HepG2 (cell line): ENCODE results near the gene FMNL1. TPM values are rescaled to one million over a fixed set of nuclear protein-coding genes. Genes with fewer than 3 reads are reported as not detected.

ENCODE experiments used
- DR1 ChIP-seq: sonication (generic); formaldehyde crosslinking; IDR thresholded peaks from 2 replicates; pipeline ENCODE4 v1.8.0; 2021; ENCODE audit warnings: mild to moderate bottlenecking, missing genetic modification reagents, inconsistent platforms
- HHEX ChIP-seq: IDR thresholded peaks from 2 replicates; pipeline ENCODE4 v1.6.1; 2016; ENCODE audit warnings: control low read depth
- NR2F6 ChIP-seq, 2 experiments: IDR thresholded peaks; 2 replicates each; pipeline ENCODE4 v1.6.1; 2016; ENCODE audit warnings: antibody characterized with exemption in 1 of 2, mild to moderate bottlenecking in 1 of 2
- ZNF350 ChIP-seq: sonication (generic); formaldehyde crosslinking; IDR thresholded peaks from 2 replicates; pipeline ENCODE4 v1.4.0; 2020; ENCODE audit warnings: mild to moderate bottlenecking, low read depth, missing genetic modification reagents, borderline replicate concordance
- ZNF775 ChIP-seq: sonication (generic); formaldehyde crosslinking; IDR thresholded peaks from 2 replicates; pipeline ENCODE4 v1.4.0; 2020; ENCODE audit warnings: missing genetic modification reagents, mild to moderate bottlenecking, moderate library complexity, borderline replicate concordance
- ZSCAN29 ChIP-seq: sonication (generic); formaldehyde crosslinking; conservative IDR thresholded peaks from 2 replicates; pipeline ENCODE4 v1.4.0; 2020; ENCODE audit warnings: mild to moderate bottlenecking, missing genetic modification reagents
- polyA plus RNA-seq, 8 experiments: library from polyadenylated mRNA; depleted of rRNA in 3 of 8; stranded (reverse) in 7 of 8; unstranded in 1 of 8; fragments of >200 nt; fragmentation: Illumina TruSeq in 4 of 8; extraction: Trizol in 4 of 8; gene quantifications; 2 replicates each; pipeline versions ENCODE4 v1.2.1 to v1.2.3, GENCODE V29; 2011 to 2016; ENCODE audit warnings: low read depth in 4 of 8, missing spikeins in 1 of 8, mixed read lengths in 1 of 8; ENCODE audit not compliant: insufficient read depth in 1 of 8
- total RNA-seq, 5 experiments: library from RNA; depleted of rRNA; stranded (reverse); fragments of >200 nt; fragmentation: Illumina TruSeq; extraction: Trizol; gene quantifications; 2 replicates each; pipeline ENCODE4 v1.2.3, GENCODE V29; 2016; ENCODE audit warnings: low read depth in 1 of 5
- TF ChIP-seq, protein P1 (sequence below): sonication (generic); formaldehyde crosslinking; IDR thresholded peaks from 2 replicates; pipeline ENCODE4 v1.4.0; 2020; ENCODE audit warnings: mild to moderate bottlenecking, missing genetic modification reagents
- TF ChIP-seq, protein P2 (sequence below): sonication (generic); formaldehyde crosslinking; IDR thresholded peaks from 2 replicates; pipeline ENCODE4 v1.5.0; 2020; ENCODE audit warnings: mild to moderate bottlenecking, missing genetic modification reagents, moderate library complexity
- TF ChIP-seq, protein P3 (sequence below): IDR thresholded peaks from 2 replicates; pipeline ENCODE4 v1.6.1; 2016
- TF ChIP-seq, protein P4 (sequence below): sonication (generic); formaldehyde crosslinking; IDR thresholded peaks from 2 replicates; pipeline ENCODE4 v1.9.0; 2022; ENCODE audit warnings: missing genetic modification reagents, mild to moderate bottlenecking, borderline replicate concordance
- TF ChIP-seq, protein P5 (sequence below): sonication (generic); formaldehyde crosslinking; IDR thresholded peaks from 2 replicates; pipeline ENCODE4 v1.4.0; 2020; ENCODE audit warnings: low read depth, mild to moderate bottlenecking, missing genetic modification reagents

The FMNL1 gene
- total and polyA plus RNA-seq, 2 of the 13 experiments (the other 11 are each of a cell fraction or from before 2014, with no cell fraction given), result 0.53 to 0.70 TPM

DNA sequence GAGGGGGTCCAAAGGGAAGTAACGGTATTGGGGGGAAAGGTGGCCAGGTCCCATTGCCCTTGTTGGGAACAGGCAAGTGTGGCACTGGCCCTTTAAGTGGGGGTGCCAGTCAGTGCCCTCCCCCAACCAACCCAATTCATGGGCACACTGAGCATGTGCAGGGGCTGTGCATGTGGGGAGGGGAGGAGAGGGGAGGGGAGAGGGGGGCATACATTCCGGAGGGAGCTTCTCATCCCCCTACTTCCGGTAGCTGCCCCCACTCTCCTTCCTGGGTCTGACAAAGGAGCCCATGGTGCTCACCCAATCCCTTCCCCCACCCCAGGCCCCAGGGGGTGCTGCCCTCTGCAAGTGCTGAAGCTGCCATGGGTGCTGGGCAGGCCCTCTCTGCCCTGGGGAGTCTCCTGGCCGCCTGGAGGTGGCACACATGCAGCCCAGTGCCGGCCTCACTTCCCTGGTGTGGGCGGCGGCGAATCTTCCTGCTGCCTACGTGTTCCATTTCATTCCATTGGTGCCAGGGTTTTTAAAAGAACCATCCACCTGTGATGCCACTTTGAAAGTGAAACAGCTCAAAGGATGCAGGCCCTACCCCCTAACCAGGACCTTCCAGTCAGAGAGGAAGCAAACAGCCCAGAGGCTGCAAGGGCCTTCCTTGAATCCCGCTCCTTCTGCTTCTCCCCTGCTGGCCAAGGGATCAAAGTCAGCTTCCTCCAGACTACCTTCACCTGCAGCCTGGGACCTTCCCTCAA lies 49.0 kb upstream of the FMNL1 start (continued):
- TF ChIP-seq, protein P1, sequence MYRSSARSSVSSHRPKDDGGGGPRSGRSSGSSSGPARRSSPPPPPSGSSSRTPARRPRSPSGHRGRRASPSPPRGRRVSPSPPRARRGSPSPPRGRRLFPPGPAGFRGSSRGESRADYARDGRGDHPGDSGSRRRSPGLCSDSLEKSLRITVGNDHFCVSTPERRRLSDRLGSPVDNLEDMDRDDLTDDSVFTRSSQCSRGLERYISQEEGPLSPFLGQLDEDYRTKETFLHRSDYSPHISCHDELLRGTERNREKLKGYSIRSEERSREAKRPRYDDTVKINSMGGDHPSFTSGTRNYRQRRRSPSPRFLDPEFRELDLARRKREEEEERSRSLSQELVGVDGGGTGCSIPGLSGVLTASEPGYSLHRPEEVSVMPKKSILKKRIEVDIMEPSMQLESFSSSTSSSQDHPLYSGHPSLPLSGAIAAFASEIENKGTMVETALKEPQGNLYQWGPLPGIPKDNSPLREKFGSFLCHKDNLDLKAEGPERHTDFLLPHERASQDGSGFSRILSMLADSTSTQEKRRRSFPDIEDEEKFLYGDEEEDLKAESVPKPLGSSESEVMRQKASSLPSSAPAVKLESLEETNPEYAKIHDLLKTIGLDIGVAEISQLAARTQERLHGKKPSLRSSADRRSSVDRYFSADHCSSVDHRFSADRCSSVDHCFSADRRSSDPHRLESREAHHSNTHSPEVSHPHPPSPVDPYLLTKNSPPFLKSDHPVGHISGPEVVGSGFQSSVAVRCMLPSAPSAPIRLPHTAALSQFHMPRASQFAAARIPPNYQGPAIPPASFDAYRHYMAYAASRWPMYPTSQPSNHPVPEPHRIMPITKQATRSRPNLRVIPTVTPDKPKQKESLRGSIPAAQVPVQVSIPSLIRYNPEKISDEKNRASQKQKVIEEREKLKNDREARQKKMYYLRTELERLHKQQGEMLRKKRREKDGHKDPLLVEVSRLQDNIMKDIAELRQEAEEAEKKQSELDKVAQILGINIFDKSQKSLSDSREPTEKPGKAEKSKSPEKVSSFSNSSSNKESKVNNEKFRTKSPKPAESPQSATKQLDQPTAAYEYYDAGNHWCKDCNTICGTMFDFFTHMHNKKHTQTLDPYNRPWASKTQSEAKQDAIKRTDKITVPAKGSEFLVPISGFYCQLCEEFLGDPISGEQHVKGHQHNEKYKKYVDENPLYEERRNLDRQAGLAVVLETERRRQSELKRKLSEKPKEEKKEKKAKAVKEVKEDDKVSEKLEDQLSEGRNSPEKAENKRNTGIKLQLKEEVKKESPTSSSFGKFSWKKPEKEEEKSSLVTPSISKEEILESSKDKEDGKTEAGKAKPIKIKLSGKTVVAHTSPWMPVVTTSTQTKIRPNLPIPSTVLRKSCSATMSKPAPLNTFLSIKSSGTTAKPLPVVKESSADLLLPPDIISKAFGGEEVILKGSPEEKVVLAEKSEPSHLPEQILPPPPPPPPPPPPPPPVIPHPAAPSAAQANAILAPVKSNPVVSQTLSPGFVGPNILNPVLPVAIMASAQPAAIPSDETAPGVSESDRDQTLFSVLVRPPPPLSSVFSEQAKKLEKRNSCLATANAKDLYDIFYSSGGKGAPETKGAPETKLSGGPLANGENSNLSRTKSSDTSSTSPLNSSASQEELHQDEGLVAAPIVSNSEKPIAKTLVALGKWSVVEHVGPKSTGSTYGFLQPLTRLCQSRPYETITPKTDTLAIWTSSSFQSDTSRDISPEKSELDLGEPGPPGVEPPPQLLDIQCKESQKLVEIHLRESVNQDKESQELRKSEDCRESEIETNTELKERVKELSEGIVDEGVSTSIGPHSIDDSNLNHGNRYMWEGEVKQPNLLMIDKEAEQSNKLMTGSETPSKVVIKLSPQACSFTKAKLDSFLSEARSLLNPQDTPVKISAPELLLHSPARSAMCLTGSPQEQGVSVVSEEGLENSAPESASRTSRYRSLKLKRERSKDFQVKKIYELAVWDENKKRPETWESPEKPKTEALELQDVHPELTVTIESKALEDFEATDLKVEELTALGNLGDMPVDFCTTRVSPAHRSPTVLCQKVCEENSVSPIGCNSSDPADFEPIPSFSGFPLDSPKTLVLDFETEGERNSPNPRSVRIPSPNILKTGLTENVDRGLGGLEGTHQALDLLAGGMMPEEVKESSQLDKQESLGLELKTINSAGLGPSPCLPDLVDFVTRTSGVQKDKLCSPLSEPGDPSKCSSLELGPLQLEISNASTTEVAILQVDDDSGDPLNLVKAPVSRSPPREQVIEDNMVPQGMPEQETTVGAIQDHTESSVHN (CRISPR knock-in tag), result peak; percentile 32; the same call in 1 of the 2 replicates
- TF ChIP-seq, protein P2, sequence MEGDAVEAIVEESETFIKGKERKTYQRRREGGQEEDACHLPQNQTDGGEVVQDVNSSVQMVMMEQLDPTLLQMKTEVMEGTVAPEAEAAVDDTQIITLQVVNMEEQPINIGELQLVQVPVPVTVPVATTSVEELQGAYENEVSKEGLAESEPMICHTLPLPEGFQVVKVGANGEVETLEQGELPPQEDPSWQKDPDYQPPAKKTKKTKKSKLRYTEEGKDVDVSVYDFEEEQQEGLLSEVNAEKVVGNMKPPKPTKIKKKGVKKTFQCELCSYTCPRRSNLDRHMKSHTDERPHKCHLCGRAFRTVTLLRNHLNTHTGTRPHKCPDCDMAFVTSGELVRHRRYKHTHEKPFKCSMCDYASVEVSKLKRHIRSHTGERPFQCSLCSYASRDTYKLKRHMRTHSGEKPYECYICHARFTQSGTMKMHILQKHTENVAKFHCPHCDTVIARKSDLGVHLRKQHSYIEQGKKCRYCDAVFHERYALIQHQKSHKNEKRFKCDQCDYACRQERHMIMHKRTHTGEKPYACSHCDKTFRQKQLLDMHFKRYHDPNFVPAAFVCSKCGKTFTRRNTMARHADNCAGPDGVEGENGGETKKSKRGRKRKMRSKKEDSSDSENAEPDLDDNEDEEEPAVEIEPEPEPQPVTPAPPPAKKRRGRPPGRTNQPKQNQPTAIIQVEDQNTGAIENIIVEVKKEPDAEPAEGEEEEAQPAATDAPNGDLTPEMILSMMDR (CRISPR knock-in tag), result peak; percentile 51
- TF ChIP-seq ZSCAN29 (CRISPR knock-in tag) (peak; percentile 76; the same call in 1 of the 2 replicates), ZNF350 (CRISPR knock-in tag) (no peak), HHEX (no peak), ZNF775 (CRISPR knock-in tag) (peak; percentile 87; the same call in 1 of the 2 replicates), DR1 (no peak), NR2F6 (IDR thresholded peaks at IDR 0.05) (peak; percentile 44; the same call in 1 of the 2 replicates), NR2F6 (CRISPR knock-in tag; IDR thresholded peaks at IDR 0.05) (peak; percentile 75)
- TF ChIP-seq, protein P3, sequence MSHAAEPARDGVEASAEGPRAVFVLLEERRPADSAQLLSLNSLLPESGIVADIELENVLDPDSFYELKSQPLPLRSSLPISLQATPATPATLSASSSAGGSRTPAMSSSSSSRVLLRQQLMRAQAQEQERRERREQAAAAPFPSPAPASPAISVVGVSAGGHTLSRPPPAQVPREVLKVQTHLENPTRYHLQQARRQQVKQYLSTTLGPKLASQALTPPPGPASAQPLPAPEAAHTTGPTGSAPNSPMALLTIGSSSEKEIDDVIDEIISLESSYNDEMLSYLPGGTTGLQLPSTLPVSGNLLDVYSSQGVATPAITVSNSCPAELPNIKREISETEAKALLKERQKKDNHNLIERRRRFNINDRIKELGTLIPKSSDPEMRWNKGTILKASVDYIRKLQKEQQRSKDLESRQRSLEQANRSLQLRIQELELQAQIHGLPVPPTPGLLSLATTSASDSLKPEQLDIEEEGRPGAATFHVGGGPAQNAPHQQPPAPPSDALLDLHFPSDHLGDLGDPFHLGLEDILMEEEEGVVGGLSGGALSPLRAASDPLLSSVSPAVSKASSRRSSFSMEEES (CRISPR knock-in tag), result peak; percentile 53; the same call in 1 of the 2 replicates
- TF ChIP-seq, protein P4, sequence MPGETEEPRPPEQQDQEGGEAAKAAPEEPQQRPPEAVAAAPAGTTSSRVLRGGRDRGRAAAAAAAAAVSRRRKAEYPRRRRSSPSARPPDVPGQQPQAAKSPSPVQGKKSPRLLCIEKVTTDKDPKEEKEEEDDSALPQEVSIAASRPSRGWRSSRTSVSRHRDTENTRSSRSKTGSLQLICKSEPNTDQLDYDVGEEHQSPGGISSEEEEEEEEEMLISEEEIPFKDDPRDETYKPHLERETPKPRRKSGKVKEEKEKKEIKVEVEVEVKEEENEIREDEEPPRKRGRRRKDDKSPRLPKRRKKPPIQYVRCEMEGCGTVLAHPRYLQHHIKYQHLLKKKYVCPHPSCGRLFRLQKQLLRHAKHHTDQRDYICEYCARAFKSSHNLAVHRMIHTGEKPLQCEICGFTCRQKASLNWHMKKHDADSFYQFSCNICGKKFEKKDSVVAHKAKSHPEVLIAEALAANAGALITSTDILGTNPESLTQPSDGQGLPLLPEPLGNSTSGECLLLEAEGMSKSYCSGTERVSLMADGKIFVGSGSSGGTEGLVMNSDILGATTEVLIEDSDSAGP, result peak; percentile 100
- TF ChIP-seq, protein P5, sequence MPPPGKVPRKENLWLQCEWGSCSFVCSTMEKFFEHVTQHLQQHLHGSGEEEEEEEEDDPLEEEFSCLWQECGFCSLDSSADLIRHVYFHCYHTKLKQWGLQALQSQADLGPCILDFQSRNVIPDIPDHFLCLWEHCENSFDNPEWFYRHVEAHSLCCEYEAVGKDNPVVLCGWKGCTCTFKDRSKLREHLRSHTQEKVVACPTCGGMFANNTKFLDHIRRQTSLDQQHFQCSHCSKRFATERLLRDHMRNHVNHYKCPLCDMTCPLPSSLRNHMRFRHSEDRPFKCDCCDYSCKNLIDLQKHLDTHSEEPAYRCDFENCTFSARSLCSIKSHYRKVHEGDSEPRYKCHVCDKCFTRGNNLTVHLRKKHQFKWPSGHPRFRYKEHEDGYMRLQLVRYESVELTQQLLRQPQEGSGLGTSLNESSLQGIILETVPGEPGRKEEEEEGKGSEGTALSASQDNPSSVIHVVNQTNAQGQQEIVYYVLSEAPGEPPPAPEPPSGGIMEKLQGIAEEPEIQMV (CRISPR knock-in tag), result no peak
